AML-193 (cell line): ENCODE data around the gene LRCH1.

Experiments
- DNase-seq, 2 experiments: peaks; one replicate each; lab custom pipeline; 2025; lab: John Stamatoyannopoulos, UW

LRCH1 gene

GRCh38 chr13:46799139-46799538, 246.2 kb downstream of the LRCH1 start:
- peak in 1 of 2 experiments; percentile 22 for DNase-seq

- DNase-seq: no peak
These were observed 248.9 kb downstream of the LRCH1 start for GRCh38 chr13:46801858-46802257.
